HCT116 (cell line): ENCODE data around the gene MPI.
A peak's percentile ranks its signal among the peaks of the same experiment; 100 is the strongest.

Experiments used
- CEBPB ChIP-seq: IDR thresholded peaks from 2 replicates; pipeline ENCODE4 v1.6.1; 2012; ENCODE audit warnings: low read depth
- EZH2 ChIP-seq: fragments of 200-600 bp; sonication (generic); IDR thresholded peaks from 2 replicates; pipeline ENCODE4 v1.6.1; 2017; ENCODE audit warnings: antibody characterized with exemption, mixed run types
- EZH2phosphoT487 ChIP-seq: fragments of 200-600 bp; IDR thresholded peaks from 2 replicates; pipeline ENCODE4 v1.6.1; 2018; ENCODE audit warnings: antibody characterized with exemption, borderline replicate concordance
- POLR2A ChIP-seq: IDR thresholded peaks from 2 replicates; pipeline ENCODE4 v1.7.0; 2011; ENCODE audit warnings: borderline replicate concordance; ENCODE audit not compliant: insufficient read depth, insufficient read length; ENCODE audit errors: extremely low read depth
- POLR2AphosphoS5 ChIP-seq: IDR thresholded peaks from 2 replicates; pipeline ENCODE4 v1.6.1; 2011; ENCODE audit warnings: mild to moderate bottlenecking, low read depth, low read length, moderate library complexity
- RAD21 ChIP-seq: IDR thresholded peaks from 2 replicates; pipeline ENCODE4 v1.6.1; 2012; ENCODE audit warnings: low read depth, mild to moderate bottlenecking
- SP1 ChIP-seq: IDR thresholded peaks from 2 replicates; pipeline ENCODE4 v1.6.1; 2012; ENCODE audit warnings: low read depth
- TF ChIP-seq, protein P1 (sequence below), 3 experiments: fragments of 200-600 bp in 1 of 3; sonication (generic) in 1 of 3; IDR thresholded peaks in 2 of 3; conservative IDR thresholded peaks in 1 of 3; 2 replicates each; pipeline ENCODE4 v1.5.1; 2012 to 2017; ENCODE audit warnings: low read depth in 2 of 3, low read length in 2 of 3, antibody characterized with exemption in 1 of 3, borderline replicate concordance in 1 of 3, control low read depth in 1 of 3, mild to moderate bottlenecking in 1 of 3, mixed read lengths in 1 of 3, mixed run types in 1 of 3, moderate library complexity in 1 of 3; ENCODE audit not compliant: insufficient read depth in 1 of 3
- TF ChIP-seq, protein P2 (sequence below): IDR thresholded peaks from 2 replicates; pipeline ENCODE4 v1.6.1; 2011; ENCODE audit warnings: mild to moderate bottlenecking, low read length, moderate library complexity; ENCODE audit not compliant: insufficient replicate concordance; ENCODE audit errors: extremely low read depth
- TF ChIP-seq, protein P3 (sequence below): IDR thresholded peaks from 2 replicates; pipeline ENCODE4 v1.6.1; 2012; ENCODE audit warnings: low read depth

DNA sequence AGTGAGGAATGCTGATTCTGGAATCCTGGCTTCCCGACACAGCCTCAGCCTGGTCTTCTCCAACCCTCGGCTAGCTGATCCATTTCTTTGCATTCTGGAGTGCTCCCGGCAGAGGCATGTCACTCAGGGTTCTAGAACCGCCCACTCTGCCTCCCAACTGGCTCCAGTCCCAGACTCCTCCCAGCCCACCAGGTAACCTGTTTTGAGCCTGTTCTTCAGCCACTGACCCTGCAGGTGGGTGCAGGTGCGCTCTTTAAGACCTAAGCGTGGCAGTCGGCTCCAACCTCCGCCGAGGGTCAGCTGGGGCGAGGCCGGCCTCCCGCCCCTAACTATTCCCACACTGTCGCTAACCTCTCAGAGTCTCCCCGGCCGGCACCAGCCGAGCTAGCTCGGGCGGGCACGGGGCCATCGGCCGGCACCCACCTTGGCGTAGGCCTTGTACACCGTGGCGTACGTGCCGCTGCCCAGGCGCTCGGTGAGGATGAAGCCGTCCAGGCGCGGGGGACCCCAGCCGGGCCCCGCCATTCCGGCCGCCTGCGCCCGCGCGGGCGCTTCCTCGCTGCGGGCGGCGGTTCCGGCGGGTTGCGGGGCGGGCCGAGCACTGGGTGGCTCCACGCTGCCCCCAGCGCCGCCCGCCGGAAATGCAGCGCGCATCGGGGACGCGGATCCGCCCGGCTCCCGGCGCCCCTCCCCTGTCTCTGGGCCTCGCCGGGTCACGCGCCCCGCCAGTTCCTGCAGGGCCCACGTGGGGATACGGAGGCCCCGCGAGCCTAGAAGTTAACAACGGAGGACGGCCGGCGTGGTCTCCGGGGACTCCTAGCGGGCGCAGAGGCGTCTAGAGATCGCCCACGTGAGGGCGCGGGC, 47.0 kb upstream of the MPI start, which contains the start of gene ULK3:
- TF ChIP-seq, protein P1, sequence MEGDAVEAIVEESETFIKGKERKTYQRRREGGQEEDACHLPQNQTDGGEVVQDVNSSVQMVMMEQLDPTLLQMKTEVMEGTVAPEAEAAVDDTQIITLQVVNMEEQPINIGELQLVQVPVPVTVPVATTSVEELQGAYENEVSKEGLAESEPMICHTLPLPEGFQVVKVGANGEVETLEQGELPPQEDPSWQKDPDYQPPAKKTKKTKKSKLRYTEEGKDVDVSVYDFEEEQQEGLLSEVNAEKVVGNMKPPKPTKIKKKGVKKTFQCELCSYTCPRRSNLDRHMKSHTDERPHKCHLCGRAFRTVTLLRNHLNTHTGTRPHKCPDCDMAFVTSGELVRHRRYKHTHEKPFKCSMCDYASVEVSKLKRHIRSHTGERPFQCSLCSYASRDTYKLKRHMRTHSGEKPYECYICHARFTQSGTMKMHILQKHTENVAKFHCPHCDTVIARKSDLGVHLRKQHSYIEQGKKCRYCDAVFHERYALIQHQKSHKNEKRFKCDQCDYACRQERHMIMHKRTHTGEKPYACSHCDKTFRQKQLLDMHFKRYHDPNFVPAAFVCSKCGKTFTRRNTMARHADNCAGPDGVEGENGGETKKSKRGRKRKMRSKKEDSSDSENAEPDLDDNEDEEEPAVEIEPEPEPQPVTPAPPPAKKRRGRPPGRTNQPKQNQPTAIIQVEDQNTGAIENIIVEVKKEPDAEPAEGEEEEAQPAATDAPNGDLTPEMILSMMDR (IDR thresholded peaks at IDR 0.05 in 2 of 3, conservative IDR thresholded peaks at IDR 0.05 in 1 of 3; ENCODE audit: borderline replicate concordance in 1 of 3, insufficient read depth in 1 of 3, low read depth in 2 of 3, low read length in 2 of 3) = peak in 2 of 3 experiments; percentile 18 to 45; a peak in 2 of 6 replicates
- TF ChIP-seq SP1 = no peak
- no peak for TF ChIP-seq EZH2phosphoT487
- TF ChIP-seq, protein P2, sequence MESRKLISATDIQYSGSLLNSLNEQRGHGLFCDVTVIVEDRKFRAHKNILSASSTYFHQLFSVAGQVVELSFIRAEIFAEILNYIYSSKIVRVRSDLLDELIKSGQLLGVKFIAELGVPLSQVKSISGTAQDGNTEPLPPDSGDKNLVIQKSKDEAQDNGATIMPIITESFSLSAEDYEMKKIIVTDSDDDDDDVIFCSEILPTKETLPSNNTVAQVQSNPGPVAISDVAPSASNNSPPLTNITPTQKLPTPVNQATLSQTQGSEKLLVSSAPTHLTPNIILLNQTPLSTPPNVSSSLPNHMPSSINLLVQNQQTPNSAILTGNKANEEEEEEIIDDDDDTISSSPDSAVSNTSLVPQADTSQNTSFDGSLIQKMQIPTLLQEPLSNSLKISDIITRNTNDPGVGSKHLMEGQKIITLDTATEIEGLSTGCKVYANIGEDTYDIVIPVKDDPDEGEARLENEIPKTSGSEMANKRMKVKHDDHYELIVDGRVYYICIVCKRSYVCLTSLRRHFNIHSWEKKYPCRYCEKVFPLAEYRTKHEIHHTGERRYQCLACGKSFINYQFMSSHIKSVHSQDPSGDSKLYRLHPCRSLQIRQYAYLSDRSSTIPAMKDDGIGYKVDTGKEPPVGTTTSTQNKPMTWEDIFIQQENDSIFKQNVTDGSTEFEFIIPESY = no peak
- peak; percentile 55 for TF ChIP-seq POLR2A
- no peak for TF ChIP-seq EZH2
- TF ChIP-seq RAD21 = peak; percentile 41; the same call in 1 of the 2 replicates
- TF ChIP-seq POLR2AphosphoS5 = peak; percentile 78
- TF ChIP-seq, protein P3, sequence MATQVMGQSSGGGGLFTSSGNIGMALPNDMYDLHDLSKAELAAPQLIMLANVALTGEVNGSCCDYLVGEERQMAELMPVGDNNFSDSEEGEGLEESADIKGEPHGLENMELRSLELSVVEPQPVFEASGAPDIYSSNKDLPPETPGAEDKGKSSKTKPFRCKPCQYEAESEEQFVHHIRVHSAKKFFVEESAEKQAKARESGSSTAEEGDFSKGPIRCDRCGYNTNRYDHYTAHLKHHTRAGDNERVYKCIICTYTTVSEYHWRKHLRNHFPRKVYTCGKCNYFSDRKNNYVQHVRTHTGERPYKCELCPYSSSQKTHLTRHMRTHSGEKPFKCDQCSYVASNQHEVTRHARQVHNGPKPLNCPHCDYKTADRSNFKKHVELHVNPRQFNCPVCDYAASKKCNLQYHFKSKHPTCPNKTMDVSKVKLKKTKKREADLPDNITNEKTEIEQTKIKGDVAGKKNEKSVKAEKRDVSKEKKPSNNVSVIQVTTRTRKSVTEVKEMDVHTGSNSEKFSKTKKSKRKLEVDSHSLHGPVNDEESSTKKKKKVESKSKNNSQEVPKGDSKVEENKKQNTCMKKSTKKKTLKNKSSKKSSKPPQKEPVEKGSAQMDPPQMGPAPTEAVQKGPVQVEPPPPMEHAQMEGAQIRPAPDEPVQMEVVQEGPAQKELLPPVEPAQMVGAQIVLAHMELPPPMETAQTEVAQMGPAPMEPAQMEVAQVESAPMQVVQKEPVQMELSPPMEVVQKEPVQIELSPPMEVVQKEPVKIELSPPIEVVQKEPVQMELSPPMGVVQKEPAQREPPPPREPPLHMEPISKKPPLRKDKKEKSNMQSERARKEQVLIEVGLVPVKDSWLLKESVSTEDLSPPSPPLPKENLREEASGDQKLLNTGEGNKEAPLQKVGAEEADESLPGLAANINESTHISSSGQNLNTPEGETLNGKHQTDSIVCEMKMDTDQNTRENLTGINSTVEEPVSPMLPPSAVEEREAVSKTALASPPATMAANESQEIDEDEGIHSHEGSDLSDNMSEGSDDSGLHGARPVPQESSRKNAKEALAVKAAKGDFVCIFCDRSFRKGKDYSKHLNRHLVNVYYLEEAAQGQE = no peak
- no peak for TF ChIP-seq CEBPB
